HG02759 (cell line): ENCODE data around the gene VWA2.

Experiments
- ATAC-seq: cut with Tn5 transposase; IDR thresholded peaks from one replicate; pipeline ENCODE4 v1.9.1; 2021; ENCODE audit warnings: mild to moderate bottlenecking, moderate library complexity; ENCODE audit not compliant: unreplicated experiment

The VWA2 gene

GRCh38 chr10:114293075-114293474 lies 54.0 kb downstream of the VWA2 start:
- ATAC-seq: no peak

GRCh38 chr10:114294549-114294948 lies 55.5 kb downstream of the VWA2 start:
- no peak for ATAC-seq

GRCh38 chr10:114295393-114295792 lies 56.3 kb downstream of the VWA2 start:
- ATAC-seq: no peak

DNA sequence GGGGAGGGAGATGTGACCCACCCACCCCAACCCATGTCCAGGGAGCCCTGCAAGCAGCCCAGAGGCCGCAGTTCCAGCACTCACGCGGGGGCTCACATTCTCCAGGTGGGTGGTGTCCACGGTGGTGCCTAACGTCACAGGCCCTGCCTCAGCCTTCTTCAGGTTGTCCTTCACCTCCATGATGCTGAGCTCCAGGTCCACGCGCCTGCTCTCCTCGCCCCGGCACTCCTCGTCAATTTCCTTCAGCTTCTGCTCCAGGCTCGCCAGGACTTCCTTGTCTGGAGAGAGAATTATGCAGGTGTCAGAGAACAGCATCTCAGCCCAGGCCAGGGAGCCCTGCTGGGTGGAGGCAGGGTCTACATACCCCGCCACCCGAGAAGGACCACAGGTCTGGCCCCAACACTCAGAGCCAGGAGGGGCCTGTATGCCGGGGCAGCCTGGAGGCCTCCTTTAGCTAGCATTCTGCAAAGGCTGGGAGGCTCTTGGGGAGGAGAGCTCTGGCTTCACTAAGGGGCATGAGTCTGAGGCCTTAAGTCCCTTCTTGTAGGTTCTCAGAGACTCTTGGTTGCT lies 58.2 kb downstream of the VWA2 start:
- no peak for ATAC-seq

- ATAC-seq: no peak
These were observed 61.1 kb downstream of the VWA2 start for GRCh38 chr10:114300036-114300645.

GRCh38 chr10:114301177-114301576 lies 62.1 kb downstream of the VWA2 start:
- ATAC-seq: no peak

GRCh38 chr10:114301951-114302710 lies 63.1 kb downstream of the VWA2 start:
- ATAC-seq: no peak

- peak; percentile 6 for ATAC-seq
These were observed 64.5 kb downstream of the VWA2 start for GRCh38 chr10:114303556-114303955.

DNA sequence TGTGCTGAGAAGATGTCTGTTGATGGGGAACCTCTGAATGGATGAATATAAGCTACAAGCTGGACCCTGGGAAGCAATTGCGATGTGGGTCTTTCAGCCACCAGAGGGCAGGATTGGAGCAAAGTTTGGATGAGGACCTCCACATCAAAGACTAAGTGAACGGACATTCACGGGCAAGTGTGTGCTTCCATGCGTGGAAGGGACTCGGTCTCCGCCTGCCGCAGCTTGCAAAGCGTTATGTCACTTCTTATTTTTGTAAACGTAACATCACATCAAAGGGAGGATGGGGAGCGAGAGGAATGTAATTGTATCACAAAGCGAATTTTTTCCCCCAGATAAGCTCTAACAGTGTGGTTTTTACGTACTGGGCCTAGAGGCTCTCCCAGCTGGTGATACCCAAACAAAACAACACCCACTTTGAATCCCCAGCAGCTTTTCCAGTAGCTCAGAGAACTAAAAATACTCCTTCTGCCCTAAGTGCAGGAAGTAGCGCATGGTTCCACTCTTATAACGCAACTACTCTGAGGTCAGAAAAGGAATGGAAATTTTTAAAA lies 65.0 kb downstream of the VWA2 start:
- peak; percentile 86 for ATAC-seq

DNA sequence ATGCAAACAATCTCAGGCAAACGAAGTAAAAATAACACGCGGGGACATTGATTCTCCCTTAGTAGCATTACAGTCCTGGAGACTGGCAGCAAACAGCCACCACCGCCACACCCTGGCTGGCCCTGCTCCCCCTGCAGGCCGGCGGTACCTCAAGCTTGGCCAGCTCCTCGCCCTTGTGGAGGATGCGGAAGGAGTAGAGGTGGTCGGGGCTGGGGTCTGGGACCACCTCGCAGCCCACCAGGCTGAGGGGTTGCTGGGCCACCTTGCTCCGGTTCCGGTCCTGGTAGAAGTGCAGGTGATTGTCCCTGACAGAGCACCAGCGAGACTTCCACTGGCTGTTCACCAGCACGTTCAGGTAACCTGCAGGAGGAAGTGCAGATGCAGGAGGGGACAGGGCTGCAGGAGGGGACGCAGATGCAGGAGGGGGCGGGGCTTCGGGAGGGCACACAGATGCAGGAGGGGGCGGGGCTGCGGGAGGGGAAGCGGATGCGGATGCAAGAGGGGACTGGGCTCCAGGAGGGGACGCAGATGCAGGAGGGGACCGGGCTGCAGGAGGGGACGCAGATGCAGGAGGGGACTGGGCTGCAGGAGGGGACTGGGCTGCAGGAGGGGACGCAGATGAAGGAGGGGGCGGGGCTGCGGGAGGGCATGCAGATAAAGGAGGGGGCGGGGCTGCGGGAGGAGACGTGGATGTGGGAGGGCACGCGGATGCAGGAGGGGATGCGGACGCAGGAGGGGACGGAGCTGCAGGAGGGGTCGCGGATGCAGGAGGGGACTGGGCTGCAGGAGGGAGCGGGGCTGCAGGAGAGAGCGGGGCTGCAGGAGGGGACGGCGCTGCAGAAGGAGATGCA lies 65.7 kb downstream of the VWA2 start:
- ATAC-seq: peak; percentile 69

GRCh38 chr10:114305521-114305925 lies 66.5 kb downstream of the VWA2 start:
- no peak for ATAC-seq

- ATAC-seq: no peak
These were observed 67.3 kb downstream of the VWA2 start for GRCh38 chr10:114306116-114306973.

- no peak for ATAC-seq
These were observed 68.7 kb downstream of the VWA2 start for GRCh38 chr10:114307731-114308130.

DNA sequence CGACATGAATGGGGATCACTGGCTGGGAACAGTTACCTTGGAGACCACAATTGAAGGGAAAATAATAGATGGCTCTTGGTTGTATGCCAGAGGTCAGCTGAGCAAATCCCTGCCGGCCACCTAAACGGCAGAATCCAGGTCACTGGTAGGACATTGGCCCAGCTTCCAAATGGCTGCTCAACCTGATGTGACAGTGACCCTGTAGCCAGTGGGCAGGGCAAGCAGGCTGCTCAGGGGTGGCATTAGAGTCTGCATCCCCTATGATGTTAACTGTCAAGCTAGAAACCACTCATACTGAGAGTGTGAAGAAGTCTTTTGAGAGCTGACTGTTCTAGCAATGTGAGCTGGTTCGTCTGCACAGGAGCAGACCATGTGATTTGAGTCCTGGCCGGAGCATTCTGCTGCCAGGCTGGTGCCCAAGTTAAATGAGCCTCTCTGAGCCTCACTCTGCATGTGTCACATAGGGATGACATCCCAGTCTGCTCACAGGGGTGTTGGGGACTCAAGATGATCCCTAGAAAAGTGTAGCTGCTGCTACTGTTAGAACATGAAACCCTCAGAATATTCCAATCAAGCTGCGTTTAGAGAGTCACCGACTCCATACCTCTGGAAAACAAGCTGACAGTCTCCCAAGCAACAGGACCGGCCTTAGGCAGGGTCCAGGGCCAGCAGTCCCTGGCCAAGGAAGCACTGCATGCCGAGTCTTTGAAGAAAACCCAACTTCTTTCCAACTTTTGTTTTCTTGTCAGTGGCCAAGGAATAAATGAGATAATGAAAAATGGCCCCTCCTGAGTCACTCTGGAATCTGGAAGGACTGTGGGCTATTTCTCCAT lies 69.7 kb downstream of the VWA2 start:
- no peak for ATAC-seq

DNA sequence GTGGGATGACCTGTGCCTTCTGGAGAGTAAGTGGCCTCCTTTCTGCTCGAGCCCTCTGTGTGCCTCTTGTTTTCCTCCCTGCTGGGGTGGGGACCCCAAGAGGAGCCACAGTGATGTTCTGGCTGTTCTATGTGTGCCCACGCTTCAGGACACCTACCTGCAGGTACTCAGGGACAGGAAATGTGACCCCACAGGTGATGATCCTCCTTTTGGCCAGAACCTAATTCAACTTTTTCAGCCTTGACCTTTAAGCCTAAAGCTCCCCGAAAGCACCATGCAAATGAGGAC lies 70.3 kb downstream of the VWA2 start:
- no peak for ATAC-seq

GRCh38 chr10:114310346-114310745 lies 71.3 kb downstream of the VWA2 start:
- ATAC-seq: no peak

- ATAC-seq: no peak
These were observed 72.0 kb downstream of the VWA2 start for GRCh38 chr10:114311023-114311422.

- ATAC-seq: no peak
These were observed 72.6 kb downstream of the VWA2 start for GRCh38 chr10:114311496-114312209.

- no peak for ATAC-seq
These were observed 74.1 kb downstream of the VWA2 start for GRCh38 chr10:114313139-114313538.
